Measurements from ENCODE around the gene DHX35.

DHX35 gene

GRCh38 chr20:38953630-38954340 lies 8.4 kb upstream of the DHX35 start:
- TF ChIP-seq GLIS3 (CRISPR knock-in tag; IDR thresholded peaks at IDR 0.05) (no peak), ARNTL (CRISPR knock-in tag; IDR thresholded peaks at IDR 0.05; ENCODE audit: borderline replicate concordance, low read depth) (no peak), POU6F1 (CRISPR knock-in tag; IDR thresholded peaks at IDR 0.05; ENCODE audit: borderline replicate concordance, low read depth) (no peak), PATZ1 (CRISPR knock-in tag; IDR thresholded peaks at IDR 0.05; ENCODE audit: borderline replicate concordance) (no peak), CSRNP3 (CRISPR knock-in tag; IDR thresholded peaks at IDR 0.05) (no peak), ZC3H10 (CRISPR knock-in tag; IDR thresholded peaks at IDR 0.05) (no peak), ZFP3 (CRISPR knock-in tag; IDR thresholded peaks at IDR 0.05) (no peak), ZFP30 (CRISPR knock-in tag; IDR thresholded peaks at IDR 0.05) (no peak), CSDC2 (CRISPR knock-in tag; IDR thresholded peaks at IDR 0.05) (no peak), SNAI2 (CRISPR knock-in tag; IDR thresholded peaks at IDR 0.05) (no peak), CREB5 (CRISPR knock-in tag; IDR thresholded peaks at IDR 0.05; ENCODE audit: low read depth) (no peak), OSR1 (CRISPR knock-in tag; IDR thresholded peaks at IDR 0.05) (no peak), ZNF8 (CRISPR knock-in tag; IDR thresholded peaks at IDR 0.05) (no peak), ZNF565 (CRISPR knock-in tag; conservative IDR thresholded peaks at IDR 0.05; ENCODE audit: low read depth) (no peak), TCF4 (CRISPR knock-in tag; IDR thresholded peaks at IDR 0.05; ENCODE audit: borderline replicate concordance) (no peak), ISL1 (CRISPR knock-in tag; IDR thresholded peaks at IDR 0.05) (no peak)
- ATAC-seq: no peak

- ATAC-seq: no peak
- TF ChIP-seq POU6F1 (CRISPR knock-in tag; IDR thresholded peaks at IDR 0.05; ENCODE audit: borderline replicate concordance, low read depth) (no peak), TSHZ2 (CRISPR knock-in tag; IDR thresholded peaks at IDR 0.05) (no peak), ZNF8 (CRISPR knock-in tag; IDR thresholded peaks at IDR 0.05) (no peak), ZFP30 (CRISPR knock-in tag; IDR thresholded peaks at IDR 0.05) (no peak), OSR1 (CRISPR knock-in tag; IDR thresholded peaks at IDR 0.05) (no peak), BACH2 (CRISPR knock-in tag; IDR thresholded peaks at IDR 0.05; ENCODE audit: borderline replicate concordance) (no peak), TOX (CRISPR knock-in tag; IDR thresholded peaks at IDR 0.05; ENCODE audit: borderline replicate concordance) (no peak), GLIS3 (CRISPR knock-in tag; IDR thresholded peaks at IDR 0.05) (no peak)
Observed at GRCh38 chr20:38957235-38957876, 4.8 kb upstream of the DHX35 start.
